ENCODE data around the gene PARP4. TPM values are rescaled to one million over a fixed set of nuclear protein-coding genes. Genes with fewer than 3 reads are reported as not detected.
"Not testable (repeated sequence)": the region's sequence is repeated elsewhere in the genome, so short reads cannot be mapped to it uniquely, and the experiment has no call there.

Gene PARP4
- total RNA-seq, 2 experiments from 2014 or later: 34.4 to 48.5 TPM

GRCh38 chr13:24406524-24406923, 106.1 kb downstream of the PARP4 start:
- ChIA-PET CTCF (ENCODE audit: unreplicated experiment) (no interaction called here), POLR2A (no interaction called here)
- intact Hi-C loops (cut with micrococcal nuclease; ENCODE audit: unreplicated experiment): no loop called here

GRCh38 chr13:24396821-24397220, 115.8 kb downstream of the PARP4 start:
- Histone ChIP-seq H3K27ac (ENCODE audit: low read depth, low read length, poor library complexity, severe bottlenecking) (no peak overlapping the region), H3K4me1 (ENCODE audit: insufficient read depth, low read length, poor library complexity, severe bottlenecking) (no peaks in the 10 kb centered on the region), H3K79me2 (ENCODE audit: insufficient read depth, low read depth, low read length) (no peaks in the 10 kb centered on the region), H3K9me3 (ENCODE audit: low read length) (no peaks in the 10 kb centered on the region), H3K4me2 (ENCODE audit: low read length) (no peak overlapping the region), H4K20me1 (ENCODE audit: insufficient read depth, low read length) (no peaks in the 10 kb centered on the region), H3K9me2 (ENCODE audit: insufficient read depth, low read length) (no peaks in the 10 kb centered on the region), H3K36me3 (ENCODE audit: insufficient read depth, low read length) (no peaks in the 10 kb centered on the region), H3K4me3 (ENCODE audit: low read depth, low read length, poor library complexity, severe bottlenecking) (no peak overlapping the region), H2AFZ (ENCODE audit: low read length) (no peak overlapping the region)
- CTCF ChIA-PET (ENCODE audit: unreplicated experiment): no interaction called here
- POLR2A ChIA-PET: interaction anchor here (0.6 kb wide), 1 partner anchor 11 kb away, joined by 4 read pairs; no protein-coding TSS in a partner anchor
- intact Hi-C loops (cut with micrococcal nuclease; ENCODE audit: unreplicated experiment): no loop called here
- BruUV-seq (replicated peaks): no TSS peak
- DNase-seq (ENCODE audit: low spot score): no peak
- TF ChIP-seq CTCF (conservative IDR thresholded peaks at IDR 0.05; ENCODE audit: low read length) (no peak), EZH2phosphoT487 (IDR thresholded peaks at IDR 0.05; ENCODE audit: borderline replicate concordance, low read depth, low read length) (no peak)

More at GRCh38 chr13:24406524-24406923, 106.1 kb downstream of the PARP4 start:
- Histone ChIP-seq H3K36me3 (ENCODE audit: insufficient read depth, low read length) (no peaks in the 10 kb centered on the region), H3K4me3 (ENCODE audit: low read depth, low read length, poor library complexity, severe bottlenecking) (no peak overlapping the region), H3K9me3 (ENCODE audit: low read length) (no peaks in the 10 kb centered on the region), H3K4me2 (ENCODE audit: low read length) (no peak overlapping the region), H3K9me2 (ENCODE audit: insufficient read depth, low read length) (no peaks in the 10 kb centered on the region), H2AFZ (ENCODE audit: low read length) (no peak overlapping the region), H4K20me1 (ENCODE audit: insufficient read depth, low read length) (no peaks in the 10 kb centered on the region), H3K27ac (ENCODE audit: low read depth, low read length, poor library complexity, severe bottlenecking) (no peak overlapping the region), H3K79me2 (ENCODE audit: insufficient read depth, low read depth, low read length) (no peaks in the 10 kb centered on the region), H3K4me1 (ENCODE audit: insufficient read depth, low read length, poor library complexity, severe bottlenecking) (no peaks in the 10 kb centered on the region)
- TF ChIP-seq CTCF (conservative IDR thresholded peaks at IDR 0.05; ENCODE audit: low read length): no peak
- no peak for TF ChIP-seq EZH2phosphoT487 (IDR thresholded peaks at IDR 0.05; ENCODE audit: borderline replicate concordance, low read depth, low read length)
- BruUV-seq (replicated peaks): no TSS peak
- DNase-seq (ENCODE audit: low spot score): no peak

GRCh38 chr13:24392972-24393371, 119.6 kb downstream of the PARP4 start:
- H4K20me1 ChIP-seq (ENCODE audit: insufficient read depth, low read length): no peaks in the 10 kb centered on the region
- ChIA-PET CTCF (ENCODE audit: unreplicated experiment) (no interaction called here), POLR2A (no interaction called here)
- no peak overlapping the region for H3K4me2 ChIP-seq (ENCODE audit: low read length)
- no peaks in the 10 kb centered on the region for H3K79me2 ChIP-seq (ENCODE audit: insufficient read depth, low read depth, low read length)
- no peak overlapping the region for H3K4me3 ChIP-seq (ENCODE audit: low read depth, low read length, poor library complexity, severe bottlenecking)
- H3K9me2 ChIP-seq (ENCODE audit: insufficient read depth, low read length): no peaks in the 10 kb centered on the region
- H3K27ac ChIP-seq (ENCODE audit: low read depth, low read length, poor library complexity, severe bottlenecking): no peak overlapping the region
- H3K36me3 ChIP-seq (ENCODE audit: insufficient read depth, low read length): no peaks in the 10 kb centered on the region
- BruUV-seq (replicated peaks): no TSS peak
- no peak overlapping the region for H2AFZ ChIP-seq (ENCODE audit: low read length)
- intact Hi-C loops (cut with micrococcal nuclease; ENCODE audit: unreplicated experiment): no loop called here
- no peaks in the 10 kb centered on the region for H3K9me3 ChIP-seq (ENCODE audit: low read length)
- H3K4me1 ChIP-seq (ENCODE audit: insufficient read depth, low read length, poor library complexity, severe bottlenecking): no peaks in the 10 kb centered on the region
- no peak for DNase-seq (ENCODE audit: low spot score)
- TF ChIP-seq EZH2phosphoT487 (IDR thresholded peaks at IDR 0.05; ENCODE audit: borderline replicate concordance, low read depth, low read length) (no peak), CTCF (conservative IDR thresholded peaks at IDR 0.05; ENCODE audit: low read length) (no peak)

- H3K36me3 ChIP-seq (ENCODE audit: insufficient read depth, low read length); H2AFZ ChIP-seq (ENCODE audit: low read length); BruUV-seq (replicated peaks); H3K9me2 ChIP-seq (ENCODE audit: insufficient read depth, low read length); H3K27ac ChIP-seq (ENCODE audit: low read depth, low read length, poor library complexity, severe bottlenecking); POLR2A ChIA-PET; DNase-seq (ENCODE audit: low spot score); H3K4me2 ChIP-seq (ENCODE audit: low read length); H3K4me3 ChIP-seq (ENCODE audit: low read depth, low read length, poor library complexity, severe bottlenecking); H4K20me1 ChIP-seq (ENCODE audit: insufficient read depth, low read length); H3K9me3 ChIP-seq (ENCODE audit: low read length); H3K79me2 ChIP-seq (ENCODE audit: insufficient read depth, low read depth, low read length); H3K4me1 ChIP-seq (ENCODE audit: insufficient read depth, low read length, poor library complexity, severe bottlenecking); CTCF ChIA-PET (ENCODE audit: unreplicated experiment); intact Hi-C loops (cut with micrococcal nuclease; ENCODE audit: unreplicated experiment): not testable (repeated sequence)
Observed at GRCh38 chr13:24391771-24392683, 120.6 kb downstream of the PARP4 start.

Data from OCI-LY7 (cell line).